WTC11 (cell line): Measurements from ENCODE around the gene LRATD1. TPM values are rescaled to one million over a fixed set of nuclear protein-coding genes. Genes with fewer than 3 reads are reported as not detected.

Source experiments
- ATAC-seq: fragments of 200-7000 bp; cut with Tn5 transposase; 2 replicates; pipeline ENCODE4 v1.10.0; 2021; ENCODE audit warnings: mild to moderate bottlenecking, moderate library complexity
- CTCF ChIA-PET: fragments of 300-600 bp; sonication (Branson Sonifier 250); formaldehyde crosslinking; loops from one replicate; lab custom pipeline; 2021; ENCODE audit warnings: antibody characterized with exemption; lab: Charles Lee
- POLR2A ChIA-PET: fragments of 350-600 bp; sonication (Branson Sonifier 250); formaldehyde crosslinking; loops from one replicate; lab custom pipeline; 2021; ENCODE audit warnings: antibody characterized with exemption; lab: Charles Lee
- DNase-seq: peaks from one replicate; pipeline ENCODE4 v3.0.0; 2021; ENCODE audit warnings: low spot score
- H3K27ac Mint-ChIP-seq: 2 replicates; pipeline ENCODE4 v1.8.0; 2021; ENCODE audit warnings: mixed read lengths
- H3K27me3 Mint-ChIP-seq: 2 replicates; pipeline ENCODE4 v1.8.0; 2021; ENCODE audit warnings: low read depth, mild to moderate bottlenecking, moderate library complexity, mixed read lengths
- H3K36me3 Mint-ChIP-seq: 2 replicates; pipeline ENCODE4 v1.8.0; 2021; ENCODE audit warnings: mixed read lengths
- H3K4me1 Mint-ChIP-seq: 2 replicates; pipeline ENCODE4 v1.8.0; 2022; ENCODE audit warnings: mixed read lengths
- H3K4me3 Mint-ChIP-seq: 2 replicates; pipeline ENCODE4 v1.8.0; 2021; ENCODE audit warnings: mild to moderate bottlenecking, moderate library complexity, mixed read lengths
- H3K9me3 Mint-ChIP-seq: 2 replicates; pipeline ENCODE4 v1.8.0; 2021; ENCODE audit warnings: mixed read lengths
- ATF1 ChIP-seq: sonication (generic); formaldehyde crosslinking; IDR thresholded peaks from 2 replicates; pipeline ENCODE4 v1.8.1; 2023; ENCODE audit warnings: mild to moderate bottlenecking, moderate library complexity, missing genetic modification reagents
- CBFB ChIP-seq: sonication (generic); formaldehyde crosslinking; IDR thresholded peaks from 2 replicates; pipeline ENCODE4 v1.8.1; 2022; ENCODE audit warnings: mild to moderate bottlenecking, low read depth, missing genetic modification reagents
- GTF2I ChIP-seq: fragments of 250-450 bp; sonication (Bioruptor Pico); conservative IDR thresholded peaks from 2 replicates; pipeline ENCODE4 v1.4.0; 2021; ENCODE audit warnings: mild to moderate bottlenecking
- HMGA2 ChIP-seq: fragments of 250-450 bp; sonication (Bioruptor Pico); IDR thresholded peaks from 2 replicates; pipeline ENCODE4 v1.4.0; 2021; ENCODE audit warnings: mild to moderate bottlenecking, moderate library complexity
- NFYB ChIP-seq: sonication (generic); formaldehyde crosslinking; conservative IDR thresholded peaks from 2 replicates; pipeline ENCODE4 v1.8.0; 2022; ENCODE audit warnings: low read depth, missing genetic modification reagents
- NR1H2 ChIP-seq: sonication (generic); formaldehyde crosslinking; IDR thresholded peaks from 2 replicates; pipeline ENCODE4 v1.9.0; 2021; ENCODE audit warnings: mild to moderate bottlenecking, moderate library complexity, missing genetic modification reagents
- OVOL2 ChIP-seq: fragments of 250-450 bp; sonication (Bioruptor Pico); IDR thresholded peaks from 2 replicates; pipeline ENCODE4 v1.9.0; 2021; ENCODE audit warnings: mild to moderate bottlenecking, borderline replicate concordance
- PRRX2 ChIP-seq: fragments of 250-450 bp; sonication (Bioruptor Pico); IDR thresholded peaks from 2 replicates; pipeline ENCODE4 v1.8.0; 2021; ENCODE audit warnings: mild to moderate bottlenecking
- RORB ChIP-seq: fragments of 250-450 bp; sonication (Bioruptor Pico); IDR thresholded peaks from 2 replicates; pipeline ENCODE4 v1.9.0; 2021; ENCODE audit warnings: mild to moderate bottlenecking
- SOX15 ChIP-seq: fragments of 250-450 bp; sonication (Bioruptor Pico); IDR thresholded peaks from 2 replicates; pipeline ENCODE4 v1.9.0; 2021; ENCODE audit warnings: mild to moderate bottlenecking
- ZNF219 ChIP-seq: sonication (generic); formaldehyde crosslinking; IDR thresholded peaks from 2 replicates; pipeline ENCODE4 v1.8.0; 2023; ENCODE audit warnings: missing genetic modification reagents, mild to moderate bottlenecking, borderline replicate concordance
- ZNF263 ChIP-seq: sonication (generic); formaldehyde crosslinking; IDR thresholded peaks from 2 replicates; pipeline ENCODE4 v1.8.1; 2022; ENCODE audit warnings: low read depth, mild to moderate bottlenecking, moderate library complexity, missing genetic modification reagents
- ZNF396 ChIP-seq: fragments of 250-450 bp; sonication (Bioruptor Pico); IDR thresholded peaks from 2 replicates; pipeline ENCODE4 v1.8.0; 2021; ENCODE audit warnings: mild to moderate bottlenecking, moderate library complexity, borderline replicate concordance
- total RNA-seq: library from RNA; stranded (reverse); gene quantifications from 3 replicates; pipeline ENCODE4 v1.2.3, GENCODE V29; 2021
- TF ChIP-seq, protein P1 (sequence below): sonication (generic); formaldehyde crosslinking; IDR thresholded peaks from 2 replicates; pipeline ENCODE4 v1.8.1; 2023; ENCODE audit warnings: mild to moderate bottlenecking, missing genetic modification reagents, moderate library complexity
- TF ChIP-seq, protein P2 (sequence below): sonication (generic); formaldehyde crosslinking; conservative IDR thresholded peaks from 2 replicates; pipeline ENCODE4 v1.8.1; 2023; ENCODE audit warnings: mild to moderate bottlenecking, low read depth, missing genetic modification reagents, moderate library complexity
- TF ChIP-seq, protein P3 (sequence below): sonication (generic); formaldehyde crosslinking; IDR thresholded peaks from 2 replicates; pipeline ENCODE4 v1.8.0; 2022; ENCODE audit warnings: mild to moderate bottlenecking, missing genetic modification reagents
- TF ChIP-seq, protein P4 (sequence below): sonication (generic); formaldehyde crosslinking; IDR thresholded peaks from 2 replicates; pipeline ENCODE4 v1.8.0; 2022; ENCODE audit warnings: missing genetic modification reagents
- TF ChIP-seq, protein P5 (sequence below): fragments of 250-450 bp; sonication (Bioruptor Pico); IDR thresholded peaks from 2 replicates; pipeline ENCODE4 v1.9.0; 2021; ENCODE audit warnings: mild to moderate bottlenecking, borderline replicate concordance

The LRATD1 gene
- total RNA-seq, 1 experiment from 2014 or later: 2.3 TPM

DNA sequence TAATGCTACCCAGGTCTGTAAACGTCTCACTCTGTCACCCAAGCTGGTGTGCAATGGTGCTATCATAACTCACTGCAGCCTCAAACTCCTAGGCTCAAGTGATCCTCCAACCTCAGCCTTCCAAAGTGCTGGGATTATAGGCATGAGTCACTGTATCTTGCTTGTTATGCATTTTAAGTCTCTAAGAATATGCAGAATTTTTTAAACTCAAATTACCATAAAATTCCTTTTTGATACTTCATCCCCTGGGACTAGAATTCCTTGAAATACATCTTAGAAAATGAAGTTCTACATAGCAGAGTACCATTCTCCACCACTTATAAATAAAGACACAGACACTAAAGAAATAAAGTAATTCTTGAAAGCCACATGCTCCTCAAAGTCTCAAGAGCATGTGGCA, 30.2 kb upstream of the LRATD1 start:
- ATAC-seq (no peak), DNase-seq (no peak)
- TF ChIP-seq, protein P1, sequence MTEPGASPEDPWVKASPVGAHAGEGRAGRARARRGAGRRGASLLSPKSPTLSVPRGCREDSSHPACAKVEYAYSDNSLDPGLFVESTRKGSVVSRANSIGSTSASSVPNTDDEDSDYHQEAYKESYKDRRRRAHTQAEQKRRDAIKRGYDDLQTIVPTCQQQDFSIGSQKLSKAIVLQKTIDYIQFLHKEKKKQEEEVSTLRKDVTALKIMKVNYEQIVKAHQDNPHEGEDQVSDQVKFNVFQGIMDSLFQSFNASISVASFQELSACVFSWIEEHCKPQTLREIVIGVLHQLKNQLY (CRISPR knock-in tag): no peak
- TF ChIP-seq HMGA2 (CRISPR knock-in tag) (no peak), OVOL2 (CRISPR knock-in tag) (no peak), ZNF263 (CRISPR knock-in tag) (no peak), NFYB (no peak), SOX15 (CRISPR knock-in tag) (no peak), PRRX2 (no peak), ZNF219 (CRISPR knock-in tag) (no peak)
- TF ChIP-seq, protein P2, sequence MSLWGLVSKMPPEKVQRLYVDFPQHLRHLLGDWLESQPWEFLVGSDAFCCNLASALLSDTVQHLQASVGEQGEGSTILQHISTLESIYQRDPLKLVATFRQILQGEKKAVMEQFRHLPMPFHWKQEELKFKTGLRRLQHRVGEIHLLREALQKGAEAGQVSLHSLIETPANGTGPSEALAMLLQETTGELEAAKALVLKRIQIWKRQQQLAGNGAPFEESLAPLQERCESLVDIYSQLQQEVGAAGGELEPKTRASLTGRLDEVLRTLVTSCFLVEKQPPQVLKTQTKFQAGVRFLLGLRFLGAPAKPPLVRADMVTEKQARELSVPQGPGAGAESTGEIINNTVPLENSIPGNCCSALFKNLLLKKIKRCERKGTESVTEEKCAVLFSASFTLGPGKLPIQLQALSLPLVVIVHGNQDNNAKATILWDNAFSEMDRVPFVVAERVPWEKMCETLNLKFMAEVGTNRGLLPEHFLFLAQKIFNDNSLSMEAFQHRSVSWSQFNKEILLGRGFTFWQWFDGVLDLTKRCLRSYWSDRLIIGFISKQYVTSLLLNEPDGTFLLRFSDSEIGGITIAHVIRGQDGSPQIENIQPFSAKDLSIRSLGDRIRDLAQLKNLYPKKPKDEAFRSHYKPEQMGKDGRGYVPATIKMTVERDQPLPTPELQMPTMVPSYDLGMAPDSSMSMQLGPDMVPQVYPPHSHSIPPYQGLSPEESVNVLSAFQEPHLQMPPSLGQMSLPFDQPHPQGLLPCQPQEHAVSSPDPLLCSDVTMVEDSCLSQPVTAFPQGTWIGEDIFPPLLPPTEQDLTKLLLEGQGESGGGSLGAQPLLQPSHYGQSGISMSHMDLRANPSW (CRISPR knock-in tag): no peak
- TF ChIP-seq, protein P3, sequence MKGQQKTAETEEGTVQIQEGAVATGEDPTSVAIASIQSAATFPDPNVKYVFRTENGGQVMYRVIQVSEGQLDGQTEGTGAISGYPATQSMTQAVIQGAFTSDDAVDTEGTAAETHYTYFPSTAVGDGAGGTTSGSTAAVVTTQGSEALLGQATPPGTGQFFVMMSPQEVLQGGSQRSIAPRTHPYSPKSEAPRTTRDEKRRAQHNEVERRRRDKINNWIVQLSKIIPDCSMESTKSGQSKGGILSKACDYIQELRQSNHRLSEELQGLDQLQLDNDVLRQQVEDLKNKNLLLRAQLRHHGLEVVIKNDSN (CRISPR knock-in tag): no peak
- CTCF ChIA-PET: no interaction called here
- Mint-ChIP-seq H3K27me3 (no peaks in the 10 kb centered on the region), H3K36me3 (no peaks in the 10 kb centered on the region), H3K4me3 (no peak overlapping the region), H3K27ac (no peak overlapping the region), H3K4me1 (peaks cover 12% of the 10 kb centered on the region; the same call in 1 of the 2 replicates), H3K9me3 (peaks cover 5% of the 10 kb centered on the region; the same call in 1 of the 2 replicates)
- POLR2A ChIA-PET: no interaction called here

DNA sequence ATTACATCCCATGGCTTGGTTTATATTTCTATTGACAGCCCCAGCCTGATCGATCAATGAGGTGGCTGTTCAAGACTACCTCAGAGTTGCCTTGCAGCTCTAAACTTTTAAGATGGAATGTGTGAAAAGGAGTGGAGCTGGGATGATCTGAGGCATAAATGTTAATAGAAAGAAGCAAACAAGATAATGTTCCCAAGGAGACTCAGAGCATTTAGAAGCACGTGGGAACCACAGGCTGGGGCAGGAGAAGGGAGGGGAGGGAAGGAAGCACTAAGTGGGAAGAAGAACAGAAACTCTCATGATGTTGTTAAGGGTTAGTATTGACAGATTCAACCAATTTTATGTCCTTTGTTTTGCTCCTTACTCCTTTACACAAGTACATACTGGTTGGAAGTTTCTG, 28.8 kb upstream of the LRATD1 start:
- Mint-ChIP-seq H3K4me1 (peaks cover 12% of the 10 kb centered on the region; the same call in 1 of the 2 replicates), H3K27ac (no peak overlapping the region), H3K36me3 (no peaks in the 10 kb centered on the region), H3K9me3 (peaks cover 5% of the 10 kb centered on the region; the same call in 1 of the 2 replicates), H3K4me3 (no peak overlapping the region), H3K27me3 (no peaks in the 10 kb centered on the region)
- ChIA-PET POLR2A (no interaction called here), CTCF (no interaction called here)
- DNase-seq (no peak), ATAC-seq (no peak)
- TF ChIP-seq ATF1 (CRISPR knock-in tag) (no peak), RORB (CRISPR knock-in tag) (no peak), ZNF396 (CRISPR knock-in tag) (no peak), NR1H2 (no peak), GTF2I (CRISPR knock-in tag) (no peak), ZNF219 (CRISPR knock-in tag) (no peak), CBFB (CRISPR knock-in tag) (no peak)
- TF ChIP-seq, protein P4, sequence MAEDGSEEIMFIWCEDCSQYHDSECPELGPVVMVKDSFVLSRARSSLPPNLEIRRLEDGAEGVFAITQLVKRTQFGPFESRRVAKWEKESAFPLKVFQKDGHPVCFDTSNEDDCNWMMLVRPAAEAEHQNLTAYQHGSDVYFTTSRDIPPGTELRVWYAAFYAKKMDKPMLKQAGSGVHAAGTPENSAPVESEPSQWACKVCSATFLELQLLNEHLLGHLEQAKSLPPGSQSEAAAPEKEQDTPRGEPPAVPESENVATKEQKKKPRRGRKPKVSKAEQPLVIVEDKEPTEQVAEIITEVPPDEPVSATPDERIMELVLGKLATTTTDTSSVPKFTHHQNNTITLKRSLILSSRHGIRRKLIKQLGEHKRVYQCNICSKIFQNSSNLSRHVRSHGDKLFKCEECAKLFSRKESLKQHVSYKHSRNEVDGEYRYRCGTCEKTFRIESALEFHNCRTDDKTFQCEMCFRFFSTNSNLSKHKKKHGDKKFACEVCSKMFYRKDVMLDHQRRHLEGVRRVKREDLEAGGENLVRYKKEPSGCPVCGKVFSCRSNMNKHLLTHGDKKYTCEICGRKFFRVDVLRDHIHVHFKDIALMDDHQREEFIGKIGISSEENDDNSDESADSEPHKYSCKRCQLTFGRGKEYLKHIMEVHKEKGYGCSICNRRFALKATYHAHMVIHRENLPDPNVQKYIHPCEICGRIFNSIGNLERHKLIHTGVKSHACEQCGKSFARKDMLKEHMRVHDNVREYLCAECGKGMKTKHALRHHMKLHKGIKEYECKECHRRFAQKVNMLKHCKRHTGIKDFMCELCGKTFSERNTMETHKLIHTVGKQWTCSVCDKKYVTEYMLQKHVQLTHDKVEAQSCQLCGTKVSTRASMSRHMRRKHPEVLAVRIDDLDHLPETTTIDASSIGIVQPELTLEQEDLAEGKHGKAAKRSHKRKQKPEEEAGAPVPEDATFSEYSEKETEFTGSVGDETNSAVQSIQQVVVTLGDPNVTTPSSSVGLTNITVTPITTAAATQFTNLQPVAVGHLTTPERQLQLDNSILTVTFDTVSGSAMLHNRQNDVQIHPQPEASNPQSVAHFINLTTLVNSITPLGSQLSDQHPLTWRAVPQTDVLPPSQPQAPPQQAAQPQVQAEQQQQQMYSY (CRISPR knock-in tag): no peak
- TF ChIP-seq, protein P5, sequence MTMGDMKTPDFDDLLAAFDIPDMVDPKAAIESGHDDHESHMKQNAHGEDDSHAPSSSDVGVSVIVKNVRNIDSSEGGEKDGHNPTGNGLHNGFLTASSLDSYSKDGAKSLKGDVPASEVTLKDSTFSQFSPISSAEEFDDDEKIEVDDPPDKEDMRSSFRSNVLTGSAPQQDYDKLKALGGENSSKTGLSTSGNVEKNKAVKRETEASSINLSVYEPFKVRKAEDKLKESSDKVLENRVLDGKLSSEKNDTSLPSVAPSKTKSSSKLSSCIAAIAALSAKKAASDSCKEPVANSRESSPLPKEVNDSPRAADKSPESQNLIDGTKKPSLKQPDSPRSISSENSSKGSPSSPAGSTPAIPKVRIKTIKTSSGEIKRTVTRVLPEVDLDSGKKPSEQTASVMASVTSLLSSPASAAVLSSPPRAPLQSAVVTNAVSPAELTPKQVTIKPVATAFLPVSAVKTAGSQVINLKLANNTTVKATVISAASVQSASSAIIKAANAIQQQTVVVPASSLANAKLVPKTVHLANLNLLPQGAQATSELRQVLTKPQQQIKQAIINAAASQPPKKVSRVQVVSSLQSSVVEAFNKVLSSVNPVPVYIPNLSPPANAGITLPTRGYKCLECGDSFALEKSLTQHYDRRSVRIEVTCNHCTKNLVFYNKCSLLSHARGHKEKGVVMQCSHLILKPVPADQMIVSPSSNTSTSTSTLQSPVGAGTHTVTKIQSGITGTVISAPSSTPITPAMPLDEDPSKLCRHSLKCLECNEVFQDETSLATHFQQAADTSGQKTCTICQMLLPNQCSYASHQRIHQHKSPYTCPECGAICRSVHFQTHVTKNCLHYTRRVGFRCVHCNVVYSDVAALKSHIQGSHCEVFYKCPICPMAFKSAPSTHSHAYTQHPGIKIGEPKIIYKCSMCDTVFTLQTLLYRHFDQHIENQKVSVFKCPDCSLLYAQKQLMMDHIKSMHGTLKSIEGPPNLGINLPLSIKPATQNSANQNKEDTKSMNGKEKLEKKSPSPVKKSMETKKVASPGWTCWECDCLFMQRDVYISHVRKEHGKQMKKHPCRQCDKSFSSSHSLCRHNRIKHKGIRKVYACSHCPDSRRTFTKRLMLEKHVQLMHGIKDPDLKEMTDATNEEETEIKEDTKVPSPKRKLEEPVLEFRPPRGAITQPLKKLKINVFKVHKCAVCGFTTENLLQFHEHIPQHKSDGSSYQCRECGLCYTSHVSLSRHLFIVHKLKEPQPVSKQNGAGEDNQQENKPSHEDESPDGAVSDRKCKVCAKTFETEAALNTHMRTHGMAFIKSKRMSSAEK: no peak
